Neural cell (in vitro differentiated cells): ENCODE data around the gene ENPP1. TPM values are rescaled to one million over a fixed set of nuclear protein-coding genes. Genes with fewer than 3 reads are reported as not detected.

Source experiments
- H2AFZ ChIP-seq: fragments of 200-600, 300-800 bp; sonication (generic), shearing (Covaris generic); 2 replicates; pipeline ENCODE4 v1.6.0; 2014; ENCODE audit warnings: low read depth, mild to moderate bottlenecking, antibody characterized with exemption, low read length, moderate library complexity
- H3F3A ChIP-seq: fragments of 200-600 bp; shearing (Covaris generic); 2 replicates; pipeline ENCODE4 v1.6.1; 2016; ENCODE audit warnings: mild to moderate bottlenecking, moderate library complexity, mixed read lengths, antibody characterized with exemption, low read length; ENCODE audit not compliant: insufficient read depth, poor library complexity, severe bottlenecking
- H3K27ac ChIP-seq: fragments of 200-600, 300-800 bp; sonication (generic), shearing (Covaris generic); 2 replicates; pipeline ENCODE4 v1.5.1; 2014; ENCODE audit warnings: mild to moderate bottlenecking, low read length, moderate library complexity
- H3K27me3 ChIP-seq: fragments of 300-800, 200-600 bp; sonication (generic), shearing (Covaris generic); 2 replicates; pipeline ENCODE4 v1.6.0; 2014; ENCODE audit warnings: mild to moderate bottlenecking, low read depth, low read length, moderate library complexity; ENCODE audit not compliant: insufficient read depth
- H3K36me3 ChIP-seq: fragments of 300-800, 200-600 bp; sonication (generic), shearing (Covaris generic); 2 replicates; pipeline ENCODE4 v1.5.1; 2014; ENCODE audit warnings: mild to moderate bottlenecking, antibody characterized with exemption, low read length, moderate library complexity; ENCODE audit not compliant: insufficient read depth
- H3K4me2 ChIP-seq: fragments of 300-800, 200-600 bp; sonication (generic), shearing (Covaris generic); 2 replicates; pipeline ENCODE4 v1.6.0; 2014; ENCODE audit warnings: mild to moderate bottlenecking, low read length
- H3K4me3 ChIP-seq: fragments of 300-800, 200-600 bp; sonication (generic), shearing (Covaris generic); 2 replicates; pipeline ENCODE4 v1.5.1; 2014; ENCODE audit warnings: mild to moderate bottlenecking, low read length, moderate library complexity
- H3K79me2 ChIP-seq: fragments of 200-600 bp; shearing (Covaris generic); replicated peaks from 2 replicates; pipeline ENCODE4 v1.6.0; 2014; ENCODE audit warnings: mild to moderate bottlenecking, low read length, moderate library complexity; ENCODE audit not compliant: insufficient read depth
- H3K9ac ChIP-seq: fragments of 300-800, 200-600 bp; sonication (generic), shearing (Covaris generic); 2 replicates; pipeline ENCODE4 v1.6.1; 2016; ENCODE audit warnings: mild to moderate bottlenecking, low read length, mixed read lengths
- H3K9me2 ChIP-seq: fragments of 200-600 bp; shearing (Covaris generic); 2 replicates; pipeline ENCODE4 v1.6.1; 2016; ENCODE audit warnings: mild to moderate bottlenecking, low read length, mixed read lengths; ENCODE audit not compliant: insufficient read depth
- H3K9me3 ChIP-seq: fragments of 200-600, 300-800 bp; sonication (generic), shearing (Covaris generic); 2 replicates; pipeline ENCODE4 v1.6.1; 2016; ENCODE audit warnings: mild to moderate bottlenecking, mixed run types, low read length, moderate library complexity, mixed read lengths
- H4K20me1 ChIP-seq: fragments of 200-600 bp; shearing (Covaris generic); 2 replicates; pipeline ENCODE4 v1.6.1; 2016; ENCODE audit warnings: mild to moderate bottlenecking, mixed run types; ENCODE audit not compliant: insufficient read depth
- CTCF ChIP-seq: fragments of 450-650 bp; IDR thresholded peaks from 2 replicates; pipeline ENCODE4 v1.5.1; 2014; ENCODE audit warnings: antibody characterized with exemption, mild to moderate bottlenecking, moderate library complexity; ENCODE audit not compliant: poor library complexity, severe bottlenecking
- EP300 ChIP-seq: fragments of 450-650 bp; conservative IDR thresholded peaks from 2 replicates; pipeline ENCODE4 v1.6.1; 2014; ENCODE audit warnings: antibody characterized with exemption, mild to moderate bottlenecking, moderate library complexity; ENCODE audit not compliant: poor library complexity, severe bottlenecking
- EZH2 ChIP-seq: fragments of 200-600, 300-800 bp; shearing (Covaris generic), sonication (generic); IDR thresholded peaks from 2 replicates; pipeline ENCODE4 v1.6.1; 2014; ENCODE audit warnings: antibody characterized with exemption, low read length, borderline replicate concordance, mild to moderate bottlenecking; ENCODE audit not compliant: insufficient read depth, poor library complexity, severe bottlenecking
- MXI1 ChIP-seq: fragments of 450-650 bp; conservative IDR thresholded peaks from 2 replicates; pipeline ENCODE4 v1.6.1; 2014; ENCODE audit warnings: antibody characterized with exemption, mild to moderate bottlenecking; ENCODE audit not compliant: poor library complexity, severe bottlenecking
- POLR2AphosphoS5 ChIP-seq: IDR thresholded peaks from 2 replicates; pipeline ENCODE4 v1.6.1; 2012
- RAD21 ChIP-seq: fragments of 450-650 bp; conservative IDR thresholded peaks from 2 replicates; pipeline ENCODE4 v1.6.1; 2014; ENCODE audit warnings: antibody characterized with exemption, mild to moderate bottlenecking, moderate library complexity
- REST ChIP-seq: IDR thresholded peaks from 2 replicates; pipeline ENCODE4 v1.6.1; 2012; ENCODE audit warnings: borderline replicate concordance
- SMC3 ChIP-seq: fragments of 450-650 bp; conservative IDR thresholded peaks from 2 replicates; pipeline ENCODE4 v1.6.1; 2014; ENCODE audit warnings: antibody characterized with exemption, mild to moderate bottlenecking, moderate library complexity; ENCODE audit not compliant: poor library complexity
- TAF1 ChIP-seq: IDR thresholded peaks from 2 replicates; pipeline ENCODE4 v1.6.1; 2012; ENCODE audit warnings: low read depth
- polyA plus RNA-seq: library from polyadenylated mRNA; depleted of rRNA; stranded (reverse); fragments of >200 nt; gene quantifications from 2 replicates; pipeline ENCODE4 v1.2.3, GENCODE V29; 2014

The ENPP1 gene
- polyA plus RNA-seq, 1 donor from 2014 or later, result not detected

GRCh38 chr6:131852200-131852599 is 44.4 kb downstream of the ENPP1 start:
- Histone ChIP-seq H2AFZ (no peak overlapping the region), H3K36me3 (no peaks in the 10 kb centered on the region), H3K9me2 (no peaks in the 10 kb centered on the region), H3K9ac (no peak overlapping the region), H3K4me3 (no peak overlapping the region), H3K9me3 (no peaks in the 10 kb centered on the region), H3K79me2 (no peaks in the 10 kb centered on the region), H3K4me2 (no peak overlapping the region), H3F3A (no peaks in the 10 kb centered on the region), H4K20me1 (no peaks in the 10 kb centered on the region), H3K27me3 (no peaks in the 10 kb centered on the region), H3K27ac (no peak overlapping the region)
- no peak for TF ChIP-seq EP300
- TF ChIP-seq EZH2, result no peak
- no peak for TF ChIP-seq MXI1
- no peak for TF ChIP-seq REST
- TF ChIP-seq SMC3, result no peak
- TF ChIP-seq RAD21, result no peak
- TF ChIP-seq POLR2AphosphoS5, result no peak
- TF ChIP-seq TAF1, result no peak
- no peak for TF ChIP-seq CTCF

- Histone ChIP-seq H3K27me3 (no peaks in the 10 kb centered on the region), H3K9me3 (no peaks in the 10 kb centered on the region)
- TF ChIP-seq POLR2AphosphoS5 (no peak), SMC3 (no peak), TAF1 (no peak), EP300 (no peak), CTCF (no peak), REST (no peak), EZH2 (no peak), RAD21 (no peak), MXI1 (no peak)
Measured at GRCh38 chr6:131854803-131855202, 47.0 kb downstream of the ENPP1 start.

More at GRCh38 chr6:131854803-131855202, 47.0 kb downstream of the ENPP1 start:
- Histone ChIP-seq H3K79me2 (no peaks in the 10 kb centered on the region), H3K4me2 (no peak overlapping the region), H3K36me3 (no peaks in the 10 kb centered on the region), H3F3A (no peaks in the 10 kb centered on the region), H4K20me1 (no peaks in the 10 kb centered on the region), H3K9me2 (no peaks in the 10 kb centered on the region), H3K4me3 (no peak overlapping the region), H2AFZ (no peak overlapping the region), H3K27ac (no peak overlapping the region), H3K9ac (no peak overlapping the region)
